ENCODE data around the gene SYCP1. TPM values are rescaled to one million over a fixed set of nuclear protein-coding genes. Genes with fewer than 3 reads are reported as not detected.
"Not testable (repeated sequence)": the region's sequence is repeated elsewhere in the genome, so short reads cannot be mapped to it uniquely, and the experiment has no call there.

Gene SYCP1
- total RNA-seq, 4 donors from 2014 or later, result 0.35 TPM; not detected in 3

GRCh38 chr1:114903480-114903879, 48.8 kb downstream of the SYCP1 start:
- TF ChIP-seq CTCF (IDR thresholded peaks at IDR 0.05) (no peak), POLR2A (IDR thresholded peaks at IDR 0.05) (no peak)
- H3K27me3 ChIP-seq, result peaks cover 0 to 2% of the 10 kb centered on the region in 2 donors
- H3K4me1 ChIP-seq, result no peaks in the 10 kb centered on the region
- H3K27ac ChIP-seq, result no peak overlapping the region
- intact Hi-C loops (cut with DNase I; ENCODE audit: low total_unique reads), result no loop called here
- no peak overlapping the region for H3K4me3 ChIP-seq
- no peak for DNase-seq
- no peaks in the 10 kb centered on the region for H3K36me3 ChIP-seq
- no peaks in the 10 kb centered on the region for H3K9me3 ChIP-seq

- H3K36me3 ChIP-seq; DNase-seq; H3K4me1 ChIP-seq; H3K4me3 ChIP-seq; intact Hi-C loops (cut with DNase I; ENCODE audit: low total_unique reads); H3K27me3 ChIP-seq; H3K9me3 ChIP-seq; H3K27ac ChIP-seq: not testable (repeated sequence)
These were observed 61.1 kb downstream of the SYCP1 start for GRCh38 chr1:114915720-114916119.

- H3K27me3 ChIP-seq, result no peaks in the 10 kb centered on the region
- no peak overlapping the region for H3K4me3 ChIP-seq
- no peaks in the 10 kb centered on the region for H3K36me3 ChIP-seq
- no peak for DNase-seq
- H3K9me3 ChIP-seq, result no peaks in the 10 kb centered on the region
- H3K27ac ChIP-seq, result no peak overlapping the region
- intact Hi-C loops (cut with DNase I; ENCODE audit: low total_unique reads), result no loop called here
- H3K4me1 ChIP-seq, result no peaks in the 10 kb centered on the region
- TF ChIP-seq POLR2A (IDR thresholded peaks at IDR 0.05) (no peak), CTCF (IDR thresholded peaks at IDR 0.05) (no peak)
These were observed 71.9 kb downstream of the SYCP1 start for GRCh38 chr1:114926607-114927006.

GRCh38 chr1:114927401-114927800, 72.7 kb downstream of the SYCP1 start:
- TF ChIP-seq CTCF (IDR thresholded peaks at IDR 0.05), result no peak
- TF ChIP-seq POLR2A (IDR thresholded peaks at IDR 0.05), result no peak
- no peaks in the 10 kb centered on the region for H3K36me3 ChIP-seq
- no peaks in the 10 kb centered on the region for H3K4me1 ChIP-seq
- no peak overlapping the region for H3K27ac ChIP-seq
- DNase-seq, result no peak
- H3K27me3 ChIP-seq, result no peaks in the 10 kb centered on the region
- H3K4me3 ChIP-seq, result no peak overlapping the region
- intact Hi-C loops (cut with DNase I; ENCODE audit: low total_unique reads), result no loop called here
- H3K9me3 ChIP-seq, result no peaks in the 10 kb centered on the region

GRCh38 chr1:114956570-114956969, 101.9 kb downstream of the SYCP1 start:
- Histone ChIP-seq H3K27me3 (no peaks in the 10 kb centered on the region), H3K4me1 (no peaks in the 10 kb centered on the region), H3K4me3 (no peak overlapping the region), H3K27ac (no peak overlapping the region), H3K36me3 (no peaks in the 10 kb centered on the region), H3K9me3 (no peaks in the 10 kb centered on the region)
- TF ChIP-seq POLR2A (IDR thresholded peaks at IDR 0.05) (no peak), CTCF (IDR thresholded peaks at IDR 0.05) (no peak)
- intact Hi-C loops (cut with DNase I; ENCODE audit: low total_unique reads), result no loop called here
- no peak for DNase-seq

GRCh38 chr1:114959423-114959822, 104.8 kb downstream of the SYCP1 start:
- Histone ChIP-seq H3K9me3 (no peaks in the 10 kb centered on the region), H3K4me3 (no peak overlapping the region), H3K27ac (no peak overlapping the region), H3K27me3 (no peaks in the 10 kb centered on the region), H3K4me1 (no peaks in the 10 kb centered on the region), H3K36me3 (no peaks in the 10 kb centered on the region)
- DNase-seq, result no peak
- TF ChIP-seq CTCF (IDR thresholded peaks at IDR 0.05) (no peak), POLR2A (IDR thresholded peaks at IDR 0.05) (no peak)
- intact Hi-C loops (cut with DNase I; ENCODE audit: low total_unique reads), result no loop called here

Data from uterus (tissue), 4 donors.